ENCODE measurements around the gene ASPDH.

The ASPDH gene

GRCh38 chr19:50512999-50513745, 541 bp downstream of the ASPDH start:
- no peak for DNase-seq

GRCh38 chr19:50512112-50512998, 1.4 kb downstream of the ASPDH start:
- peak; percentile 16 for DNase-seq

- DNase-seq: peak; percentile 100
Observed at GRCh38 chr19:50511069-50511822, 2.5 kb downstream of the ASPDH start, which contains the start of gene JOSD2. Gene JOSD2 (minus strand): TSS chr19:50511191. CDS start chr19:50510431, 760 bp downstream.

DNA sequence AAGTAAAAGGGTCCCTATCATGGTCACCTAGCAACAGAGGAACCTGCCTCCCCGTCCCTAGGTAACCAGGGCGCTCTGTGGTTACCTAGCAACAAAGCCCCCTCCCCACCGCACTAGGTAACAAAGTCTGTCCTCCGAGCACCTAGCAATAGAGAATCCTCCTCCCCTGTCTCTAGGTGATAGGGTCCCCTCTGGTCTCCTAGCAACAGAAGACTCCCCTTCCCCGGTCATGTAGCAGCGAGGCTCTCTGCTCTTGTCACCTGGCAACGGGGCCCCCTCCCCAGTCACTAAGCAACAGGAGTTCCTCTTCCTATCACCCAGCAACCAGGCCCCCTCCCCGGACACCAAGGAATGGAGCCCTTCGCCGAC, 3.0 kb downstream of the ASPDH start:
- peak; percentile 97 for DNase-seq

GRCh38 chr19:50510121-50510670, 3.5 kb downstream of the ASPDH start:
- no peak for DNase-seq

DNA sequence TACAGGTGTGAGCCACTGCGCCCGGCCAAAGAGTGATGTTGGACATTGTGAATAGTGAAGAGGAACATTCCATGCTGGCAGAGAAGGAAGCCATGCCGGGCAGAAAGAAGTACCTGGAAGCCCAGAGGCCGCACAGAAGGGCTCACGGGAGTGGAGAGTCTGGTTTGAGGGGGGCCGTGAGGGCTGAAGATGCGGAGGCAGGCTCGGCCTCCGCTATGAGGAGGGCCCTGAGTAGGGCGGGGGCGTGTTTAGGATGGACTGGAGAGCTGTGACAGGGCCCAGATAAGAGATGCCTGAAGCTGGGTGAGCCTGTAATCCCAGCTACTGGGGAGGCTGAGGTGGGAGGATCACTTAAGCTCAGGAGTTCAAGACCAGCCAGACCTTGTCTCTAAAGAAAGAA, 4.3 kb downstream of the ASPDH start:
- no peak for DNase-seq

DNA sequence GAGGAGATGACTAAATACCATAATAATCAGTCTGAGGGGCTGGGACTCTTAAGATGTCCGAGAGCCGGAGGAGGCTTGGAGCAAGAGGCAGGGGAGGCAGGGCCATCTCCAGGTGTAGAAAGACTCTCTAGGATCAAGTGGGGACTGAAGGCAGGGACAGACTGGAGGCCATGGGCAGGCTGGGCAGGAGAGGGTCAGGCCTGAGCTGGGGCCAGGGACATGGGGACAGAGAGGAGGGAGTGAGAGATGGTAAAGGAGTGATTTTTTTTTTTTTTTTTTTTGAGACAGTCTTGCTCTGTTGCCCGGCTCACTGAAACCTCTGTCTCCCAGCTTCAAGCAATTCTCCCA, 4.9 kb downstream of the ASPDH start:
- no peak for DNase-seq

GRCh38 chr19:50507376-50507775, 6.3 kb downstream of the ASPDH start:
- no peak for DNase-seq

- DNase-seq: no peak
Observed at GRCh38 chr19:50506700-50507099, 7.0 kb downstream of the ASPDH start.

DNA sequence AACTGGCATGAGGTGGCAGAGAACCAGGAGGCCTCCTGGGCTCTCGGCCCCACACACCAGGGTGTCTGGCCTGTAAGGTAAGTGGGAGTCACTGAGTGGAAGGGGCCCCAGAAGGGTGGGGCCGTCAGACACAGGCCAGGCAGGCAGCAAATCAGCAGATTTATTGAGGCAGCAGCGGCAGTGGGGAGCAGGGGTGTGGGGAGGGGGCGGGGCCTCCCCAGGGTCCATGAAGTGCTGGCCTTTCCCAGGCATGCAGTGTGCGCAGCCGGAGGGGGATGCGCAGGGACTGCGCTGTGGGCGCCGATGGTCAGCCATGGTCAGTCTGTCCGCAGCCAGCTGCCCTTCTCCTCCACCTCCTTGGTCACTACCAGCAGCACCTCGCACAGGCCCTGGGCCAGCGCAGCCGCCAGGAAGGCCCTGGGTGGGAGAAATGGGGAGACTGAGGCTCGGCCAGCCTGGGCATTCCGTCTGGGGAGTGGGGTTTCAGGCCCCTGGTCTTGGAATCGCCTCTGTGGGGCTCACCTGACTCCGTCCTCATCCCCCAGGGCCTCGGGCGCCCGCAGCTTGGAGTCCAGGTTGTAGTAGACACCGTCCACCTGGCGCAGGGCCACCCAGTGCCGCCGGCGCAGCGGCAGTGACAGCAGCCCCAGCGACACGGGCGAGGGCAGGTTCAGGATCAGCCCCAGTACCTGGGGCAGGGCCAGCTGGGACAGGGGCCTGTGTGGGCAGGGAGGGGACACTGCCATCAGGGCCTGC, 7.7 kb downstream of the ASPDH start:
- DNase-seq: no peak

DNA sequence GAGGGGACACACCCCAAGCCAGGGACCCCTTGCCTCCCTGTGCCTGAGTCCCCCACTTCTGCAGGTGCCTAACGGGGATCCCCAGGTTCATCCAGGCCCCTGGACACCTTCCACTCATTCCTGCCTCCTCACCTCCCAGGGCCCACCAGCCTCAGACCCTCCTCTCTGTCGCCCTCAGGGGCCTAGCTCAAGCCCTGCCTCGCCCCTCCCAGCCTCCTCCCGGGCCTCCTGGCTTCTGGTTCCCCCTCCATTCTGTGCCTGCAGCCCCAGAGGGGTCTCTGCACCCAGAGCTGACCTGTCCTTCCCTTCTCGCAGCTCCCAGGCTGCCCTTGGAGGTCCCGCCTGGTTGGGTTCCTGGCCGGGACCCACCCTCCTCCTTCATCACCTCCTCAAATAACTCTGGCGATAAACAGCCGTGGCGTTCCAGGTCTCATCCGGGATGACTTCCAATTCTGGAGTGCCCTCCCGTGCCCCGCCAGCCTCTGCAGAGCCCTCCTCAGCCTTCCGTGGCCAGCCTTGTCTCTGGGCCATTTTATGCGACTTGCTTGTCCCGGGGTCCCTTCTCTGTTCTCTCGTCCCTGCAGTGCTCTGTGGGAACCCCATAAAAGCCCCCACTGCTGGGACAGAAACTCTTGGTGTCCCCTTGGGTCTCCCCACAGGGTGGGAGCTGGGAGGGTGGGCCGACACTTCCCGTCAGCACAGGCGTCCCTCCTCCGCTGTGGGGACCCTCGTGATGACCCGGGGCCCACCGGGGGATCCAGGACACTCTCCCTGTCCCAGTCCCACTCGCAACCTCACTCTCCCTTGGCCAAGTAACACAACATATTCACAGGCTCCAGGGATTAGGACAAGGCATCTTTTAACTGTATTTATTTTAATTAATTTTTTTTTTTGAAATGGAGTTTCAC, 11.9 kb downstream of the ASPDH start:
- DNase-seq: no peak

DNA sequence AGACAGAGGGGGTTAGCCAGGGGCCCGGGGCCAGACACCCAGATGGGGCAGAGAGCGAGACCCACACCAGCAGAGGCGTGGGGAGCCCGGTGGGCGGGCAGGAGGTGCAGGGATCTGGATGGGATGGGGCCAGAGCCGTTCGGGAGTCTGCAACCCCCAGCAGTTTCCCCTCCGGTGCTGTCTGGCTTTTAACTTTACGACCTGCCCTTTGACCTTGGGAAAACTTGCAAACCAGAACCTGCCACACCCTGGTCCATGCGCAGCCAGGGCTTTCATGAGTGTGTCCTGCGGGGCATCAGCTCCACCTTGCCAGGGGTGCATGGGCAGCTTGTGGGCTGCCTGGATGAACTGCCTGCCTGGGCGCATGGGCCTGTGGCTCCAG, 12.5 kb downstream of the ASPDH start:
- no peak for DNase-seq

GRCh38 chr19:50500753-50501151, 13.0 kb downstream of the ASPDH start:
- no peak for DNase-seq

GRCh38 chr19:50500060-50500752, 13.5 kb downstream of the ASPDH start:
- peak; percentile 82 for DNase-seq

DNA sequence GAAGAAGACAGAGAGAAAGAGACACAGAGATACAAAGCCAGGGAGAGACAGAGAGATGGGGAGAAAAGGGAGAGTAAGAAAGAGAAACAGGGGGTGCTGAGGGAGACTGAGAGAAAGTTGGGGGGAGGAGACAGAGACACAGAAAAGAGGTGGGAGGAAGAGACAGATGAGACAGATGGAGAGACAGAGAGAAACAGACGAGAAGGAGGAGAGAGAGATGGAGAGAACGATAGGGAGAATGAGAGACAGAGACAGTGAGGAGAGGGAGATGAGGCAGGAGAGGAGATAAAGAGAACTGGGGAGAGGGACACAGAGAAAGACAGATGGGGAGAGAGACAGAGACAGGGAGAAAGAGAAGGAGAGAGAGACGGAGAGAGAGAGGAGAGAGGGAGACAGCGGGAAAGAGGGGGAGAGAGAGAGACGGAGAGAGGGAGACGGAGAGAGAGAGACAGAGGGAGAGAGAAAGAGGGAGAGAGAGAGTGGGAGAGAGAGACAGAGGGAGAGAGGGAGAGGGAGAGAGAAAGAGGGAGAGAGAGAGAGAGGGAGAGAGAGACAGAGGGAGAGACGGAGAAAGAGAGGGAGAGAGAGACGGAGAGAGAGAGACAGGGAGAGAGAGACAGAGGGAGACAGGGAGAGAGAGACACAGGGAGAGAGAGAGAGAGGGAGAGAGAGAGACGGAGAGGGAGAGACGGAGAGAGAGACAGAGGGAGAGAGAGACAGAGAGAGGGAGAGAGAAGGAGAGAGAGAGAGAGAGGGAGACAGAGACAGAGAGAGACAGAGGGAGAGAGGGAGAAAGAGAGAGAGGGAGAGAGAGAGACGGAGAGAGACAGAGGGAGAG, 15.3 kb downstream of the ASPDH start:
- DNase-seq: no peak

DNA sequence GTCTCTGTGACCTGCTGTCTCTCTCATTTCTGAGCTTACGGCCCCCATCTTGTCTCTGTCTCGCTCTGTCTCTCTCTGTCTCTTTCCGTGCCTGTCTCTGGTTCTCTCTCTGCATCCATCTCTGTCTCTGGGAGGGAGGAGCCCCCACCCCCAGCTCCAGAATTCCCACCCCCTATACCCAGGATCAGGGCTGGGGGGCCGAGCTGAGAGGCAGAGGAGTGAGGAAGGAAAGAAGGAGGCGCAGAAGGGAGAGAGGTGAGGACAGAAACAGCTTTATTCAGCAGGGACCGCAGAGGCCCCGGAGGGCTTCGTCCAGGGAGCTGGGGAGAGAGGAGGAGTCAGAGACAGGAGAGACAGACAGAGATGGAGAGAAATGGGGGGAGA, 16.7 kb downstream of the ASPDH start:
- DNase-seq: no peak

DNA sequence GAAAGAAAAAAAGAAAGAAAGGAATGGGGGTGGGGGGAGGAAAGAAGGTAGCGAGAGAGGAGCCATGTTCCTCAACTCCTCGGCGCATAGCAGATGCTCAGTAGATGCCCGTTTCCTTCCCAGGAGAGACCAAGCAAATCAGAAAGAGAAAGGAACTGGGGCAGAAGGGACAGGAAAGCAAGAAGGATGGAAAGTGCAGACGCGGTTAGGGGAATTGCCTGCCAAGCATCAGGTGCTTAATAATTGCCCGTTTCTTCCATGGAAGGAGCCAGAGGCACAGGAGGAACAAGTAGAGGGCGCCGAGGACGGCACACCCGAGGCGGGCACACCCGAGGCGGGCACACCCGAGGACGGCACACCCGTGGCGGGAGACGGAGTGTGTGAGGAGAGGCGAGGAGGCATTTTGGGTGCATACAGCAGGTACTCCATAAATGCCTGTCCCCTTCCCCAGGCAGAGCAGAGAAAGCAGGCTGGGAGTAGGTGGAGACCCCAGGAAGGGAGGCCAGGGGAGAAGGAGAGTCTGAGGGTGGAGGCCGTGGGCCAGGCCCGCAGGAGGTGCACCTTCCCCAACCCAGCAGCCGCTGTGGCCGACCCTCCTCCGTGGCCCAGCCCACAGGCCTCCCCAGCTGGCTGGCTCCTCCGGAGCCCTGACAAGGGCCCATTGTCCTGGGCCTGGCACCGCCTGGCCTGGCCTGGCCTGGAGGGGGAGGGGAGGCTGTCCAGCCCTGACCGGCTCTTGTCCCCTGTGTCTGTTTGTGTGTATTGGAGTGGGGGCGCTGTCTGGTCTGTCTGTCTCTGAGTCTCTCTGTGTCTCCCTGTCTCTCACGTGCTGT, 17.3 kb downstream of the ASPDH start:
- DNase-seq: no peak

DNA sequence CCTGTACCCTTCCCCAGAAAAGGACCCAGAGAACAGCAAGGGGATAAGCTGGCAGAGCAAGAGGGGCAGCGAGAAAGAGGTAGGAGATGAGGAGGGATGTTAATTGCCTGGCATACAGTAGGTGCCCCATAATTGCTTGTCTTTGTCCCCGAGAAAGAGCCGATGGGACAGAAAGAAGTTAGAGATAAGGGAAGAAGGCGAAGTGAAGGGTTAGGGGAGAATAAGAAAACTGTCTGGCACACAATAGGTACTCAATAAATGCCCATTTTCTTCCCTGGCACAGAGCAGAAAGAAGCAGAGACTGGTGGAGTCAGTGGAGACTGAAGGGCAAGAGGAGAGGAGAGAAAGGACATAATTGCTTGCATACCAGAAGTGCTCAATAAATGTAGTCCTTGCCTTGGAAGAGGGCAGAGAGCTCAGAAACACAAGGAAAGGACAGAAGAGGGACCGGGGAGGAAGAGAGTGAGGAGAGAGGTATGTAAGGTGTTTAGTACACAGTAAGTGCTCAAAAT, 18.6 kb downstream of the ASPDH start:
- no peak for DNase-seq

Measured in NCI-H146 (cell line).